H9 (cell line): ENCODE data around the gene ANAPC15. TPM values are rescaled to one million over a fixed set of nuclear protein-coding genes. Genes with fewer than 3 reads are reported as not detected.

Experiments used
- DNase-seq: peaks from one replicate; pipeline ENCODE4 v3.0.0-alpha.2; 2017
- H2AFZ ChIP-seq: one replicate; pipeline ENCODE4 v1.6.1; 2013; ENCODE audit warnings: mild to moderate bottlenecking, low read length, control low read depth, moderate library complexity
- H2AK5ac ChIP-seq: 2 replicates; pipeline ENCODE4 v1.6.1; 2013; ENCODE audit warnings: low read length, control low read depth, mixed read lengths; ENCODE audit not compliant: insufficient read length
- H2BK120ac ChIP-seq: one replicate; pipeline ENCODE4 v1.6.1; 2013; ENCODE audit warnings: low read depth, mild to moderate bottlenecking, low read length, control low read depth, inconsistent platforms; ENCODE audit not compliant: poor library complexity, severe bottlenecking
- H2BK12ac ChIP-seq: 2 replicates; pipeline ENCODE4 v1.6.1; 2013; ENCODE audit warnings: low read length, control low read depth, mixed read lengths, low read depth; ENCODE audit not compliant: insufficient read length
- H2BK15ac ChIP-seq: 2 replicates; pipeline ENCODE4 v1.6.1; 2013; ENCODE audit warnings: low read depth, low read length, control low read depth
- H2BK20ac ChIP-seq: one replicate; pipeline ENCODE4 v1.6.1; 2013; ENCODE audit warnings: low read depth, mild to moderate bottlenecking, low read length, control low read depth, inconsistent platforms; ENCODE audit not compliant: poor library complexity, severe bottlenecking
- H2BK5ac ChIP-seq: 2 replicates; pipeline ENCODE4 v1.6.1; 2013; ENCODE audit warnings: low read length, control low read depth, mixed read lengths; ENCODE audit not compliant: insufficient read length
- H3K14ac ChIP-seq: 2 replicates; pipeline ENCODE4 v1.6.1; 2013; ENCODE audit warnings: low read length, control low read depth; ENCODE audit not compliant: insufficient read depth
- H3K18ac ChIP-seq: 2 replicates; pipeline ENCODE4 v1.6.1; 2013; ENCODE audit warnings: low read depth, mild to moderate bottlenecking, mixed read lengths, low read length, control low read depth; ENCODE audit not compliant: insufficient read length
- H3K23ac ChIP-seq: 2 replicates; pipeline ENCODE4 v1.6.1; 2013; ENCODE audit warnings: low read length, control low read depth, mixed read lengths, low read depth; ENCODE audit not compliant: insufficient read length
- H3K23me2 ChIP-seq: 2 replicates; pipeline ENCODE4 v1.6.1; 2013; ENCODE audit warnings: low read depth, mild to moderate bottlenecking, mixed read lengths, low read length, control low read depth; ENCODE audit not compliant: insufficient read length, poor library complexity, severe bottlenecking
- H3K27ac ChIP-seq: 2 replicates; pipeline ENCODE4 v1.5.1; 2013; ENCODE audit warnings: low read length, control low read depth, mixed read lengths, low read depth; ENCODE audit not compliant: insufficient read length
- H3K27me3 ChIP-seq: 2 replicates; pipeline ENCODE4 v1.6.1; 2013; ENCODE audit warnings: low read length, control low read depth, inconsistent platforms; ENCODE audit not compliant: insufficient read depth
- H3K4ac ChIP-seq: 2 replicates; pipeline ENCODE4 v1.6.1; 2013; ENCODE audit warnings: low read depth, mild to moderate bottlenecking, control low read depth, inconsistent platforms, low read length, moderate library complexity
- H3K4me1 ChIP-seq: 2 replicates; pipeline ENCODE4 v1.6.1; 2013; ENCODE audit warnings: low read length, control low read depth, inconsistent platforms; ENCODE audit not compliant: insufficient read depth
- H3K4me2 ChIP-seq: 2 replicates; pipeline ENCODE4 v1.6.1; 2013; ENCODE audit warnings: low read length, control low read depth, mixed read lengths; ENCODE audit not compliant: insufficient read length, insufficient read depth
- H3K56ac ChIP-seq: 2 replicates; pipeline ENCODE4 v1.6.1; 2013; ENCODE audit warnings: low read depth, mild to moderate bottlenecking, mixed read lengths, low read length, control low read depth; ENCODE audit not compliant: insufficient read length
- H3K79me1 ChIP-seq: 2 replicates; pipeline ENCODE4 v1.6.1; 2013; ENCODE audit warnings: low read depth, mild to moderate bottlenecking, moderate library complexity, low read length, control low read depth, inconsistent platforms; ENCODE audit not compliant: insufficient read depth, poor library complexity, severe bottlenecking
- H3K79me2 ChIP-seq: 2 replicates; pipeline ENCODE4 v1.6.1; 2013; ENCODE audit warnings: low read length, control low read depth, inconsistent platforms; ENCODE audit not compliant: insufficient read depth
- H3K9ac ChIP-seq: 2 replicates; pipeline ENCODE4 v1.6.1; 2013; ENCODE audit warnings: low read length, control low read depth, mixed read lengths; ENCODE audit not compliant: insufficient read length; ENCODE audit errors: extremely low read depth
- H3K9me3 ChIP-seq: one replicate; pipeline ENCODE4 v1.6.1; 2013; ENCODE audit warnings: low read depth, low read length, inconsistent platforms; ENCODE audit not compliant: control insufficient read depth
- H3T11ph ChIP-seq: one replicate; pipeline ENCODE4 v1.6.1; 2013; ENCODE audit warnings: mild to moderate bottlenecking, low read length, control low read depth, inconsistent platforms
- H4K20me1 ChIP-seq: one replicate; pipeline ENCODE4 v1.6.1; 2013; ENCODE audit not compliant: control insufficient read depth, insufficient read length, insufficient read depth
- H4K5ac ChIP-seq: 2 replicates; pipeline ENCODE4 v1.6.1; 2013; ENCODE audit warnings: low read depth, mild to moderate bottlenecking, mixed read lengths, low read length, control low read depth; ENCODE audit not compliant: insufficient read length
- H4K8ac ChIP-seq: replicated peaks from 2 replicates; pipeline ENCODE4 v1.6.1; 2013; ENCODE audit warnings: low read length, control low read depth, mixed read lengths, low read depth; ENCODE audit not compliant: insufficient read length
- H4K91ac ChIP-seq: 2 replicates; pipeline ENCODE4 v1.6.1; 2013; ENCODE audit warnings: low read depth, mild to moderate bottlenecking, moderate library complexity, mixed read lengths, low read length, control low read depth; ENCODE audit not compliant: insufficient read length
- H3K27ac Mint-ChIP-seq, 3 experiments: 2 replicates in 2 of 3; 3 replicates in 1 of 3; pipeline ENCODE4 v1.8.0; 2020 to 2021; ENCODE audit warnings: mixed read lengths in 3 of 3, mild to moderate bottlenecking in 1 of 3, moderate library complexity in 1 of 3
- H3K27me3 Mint-ChIP-seq: 2 replicates; pipeline ENCODE4 v1.8.0; 2021; ENCODE audit warnings: low read depth, mild to moderate bottlenecking, moderate library complexity, mixed read lengths
- H3K36me3 Mint-ChIP-seq, 3 experiments: 2 replicates in 2 of 3; 3 replicates in 1 of 3; pipeline ENCODE4 v1.8.0; 2020 to 2021; ENCODE audit warnings: low read depth in 3 of 3, mixed read lengths in 3 of 3; ENCODE audit not compliant: insufficient read depth in 1 of 3
- H3K4me1 Mint-ChIP-seq, 2 experiments: 2 replicates each; pipeline ENCODE4 v1.8.0; 2020; ENCODE audit warnings: mixed read lengths in 2 of 2
- H3K4me3 Mint-ChIP-seq, 2 experiments: 2 replicates in 1 of 2; 3 replicates in 1 of 2; pipeline ENCODE4 v1.8.0; 2020 to 2021; ENCODE audit warnings: mild to moderate bottlenecking in 2 of 2, mixed read lengths in 2 of 2, moderate library complexity in 1 of 2
- H3K9me3 Mint-ChIP-seq, 2 experiments: 2 replicates in 1 of 2; 3 replicates in 1 of 2; pipeline ENCODE4 v1.8.0; 2020; ENCODE audit warnings: mild to moderate bottlenecking in 2 of 2, mixed read lengths in 2 of 2, moderate library complexity in 1 of 2
- WGBS: extraction: QIAGEN DNeasy Blood & Tissue Kit; methylation state at CpG from one replicate; pipeline ENCODE4 v1.1.7; 2013; ENCODE audit warnings: missing lambda C conversion rate, low lambda C conversion rate, mixed read lengths; ENCODE audit not compliant: insufficient read length; ENCODE audit errors: extremely low coverage; 5-methylcytosine and 5-hydroxymethylcytosine counted together
- total RNA-seq: library from RNA; stranded (reverse); gene quantifications from 2 replicates; pipeline ENCODE4 v1.2.1, GENCODE V29; 2021
- TF ChIP-seq, protein P1 (sequence below): fragments of 200-600 bp; sonication (generic); conservative IDR thresholded peaks from 3 replicates; pipeline ENCODE4 v1.8.0; 2021; ENCODE audit warnings: antibody characterized with exemption, mild to moderate bottlenecking

ANAPC15 gene
- total RNA-seq, 1 experiment from 2014 or later, result 72.6 TPM

DNA sequence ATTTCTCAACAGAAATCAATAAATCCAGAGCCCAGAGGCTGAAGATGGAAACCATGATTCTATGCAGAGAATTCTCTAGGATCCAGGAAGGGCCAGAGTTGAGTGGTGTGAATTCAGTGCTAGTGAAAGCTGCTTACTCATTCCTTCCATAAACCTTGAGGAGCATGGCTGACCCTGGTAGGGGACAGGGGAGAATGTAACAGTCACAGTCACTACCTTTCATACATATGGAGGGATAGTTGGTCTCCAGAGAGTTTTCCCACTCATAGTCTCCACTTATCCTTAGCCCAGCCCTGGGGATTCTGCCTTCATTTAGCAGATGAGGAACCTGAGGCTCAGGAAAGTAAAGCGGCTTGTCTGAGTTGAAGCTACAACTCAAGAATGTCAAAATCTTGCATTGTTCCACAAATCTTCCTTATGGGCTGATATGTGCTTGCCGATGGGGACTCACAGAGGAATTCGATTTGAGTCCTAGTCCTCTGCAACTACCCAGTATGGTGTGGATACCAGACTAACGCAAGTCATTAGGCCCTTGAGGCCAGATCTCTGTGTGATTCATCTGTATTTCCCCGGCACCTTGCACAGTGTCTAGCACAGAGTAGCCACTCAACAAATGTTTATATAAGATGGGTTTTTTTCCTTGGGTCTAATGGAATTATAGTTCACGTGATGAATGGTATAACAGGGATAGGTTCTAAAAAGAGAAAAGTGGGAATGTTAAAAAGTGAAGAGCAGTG is 3.7 kb upstream of the ANAPC15 start:
- H3K79me2 ChIP-seq, result no peaks in the 10 kb centered on the region
- no peak overlapping the region for H3K4me2 ChIP-seq
- H3K4me3 Mint-ChIP-seq, result no peak overlapping the region
- H2BK15ac ChIP-seq, result no peak overlapping the region
- H3K14ac ChIP-seq, result no peak overlapping the region
- H3K4me1 ChIP-seq, result no peaks in the 10 kb centered on the region
- H3K27me3 ChIP-seq, result no peaks in the 10 kb centered on the region; the same call in 1 of the 2 replicates
- H3K79me1 ChIP-seq, result no peaks in the 10 kb centered on the region
- no peaks in the 10 kb centered on the region; a peak in 1 of 5 replicates for H3K9me3 Mint-ChIP-seq
- no CpG with 5 or more reads among the region's 6 CpGs for WGBS
- H3K23me2 ChIP-seq, result peaks cover 10% of the 10 kb centered on the region
- peaks cover 11 to 13% of the 10 kb centered on the region in 2 experiments for H3K4me1 Mint-ChIP-seq
- DNase-seq, result no peak
- no peak overlapping the region for H2BK12ac ChIP-seq
- H2AK5ac ChIP-seq, result no peak overlapping the region
- H3K4ac ChIP-seq, result no peak overlapping the region
- H2AFZ ChIP-seq, result no peak overlapping the region
- no peak overlapping the region for H3K9ac ChIP-seq
- no peak overlapping the region for H2BK20ac ChIP-seq
- H2BK120ac ChIP-seq, result no peak overlapping the region
- TF ChIP-seq, protein P1, sequence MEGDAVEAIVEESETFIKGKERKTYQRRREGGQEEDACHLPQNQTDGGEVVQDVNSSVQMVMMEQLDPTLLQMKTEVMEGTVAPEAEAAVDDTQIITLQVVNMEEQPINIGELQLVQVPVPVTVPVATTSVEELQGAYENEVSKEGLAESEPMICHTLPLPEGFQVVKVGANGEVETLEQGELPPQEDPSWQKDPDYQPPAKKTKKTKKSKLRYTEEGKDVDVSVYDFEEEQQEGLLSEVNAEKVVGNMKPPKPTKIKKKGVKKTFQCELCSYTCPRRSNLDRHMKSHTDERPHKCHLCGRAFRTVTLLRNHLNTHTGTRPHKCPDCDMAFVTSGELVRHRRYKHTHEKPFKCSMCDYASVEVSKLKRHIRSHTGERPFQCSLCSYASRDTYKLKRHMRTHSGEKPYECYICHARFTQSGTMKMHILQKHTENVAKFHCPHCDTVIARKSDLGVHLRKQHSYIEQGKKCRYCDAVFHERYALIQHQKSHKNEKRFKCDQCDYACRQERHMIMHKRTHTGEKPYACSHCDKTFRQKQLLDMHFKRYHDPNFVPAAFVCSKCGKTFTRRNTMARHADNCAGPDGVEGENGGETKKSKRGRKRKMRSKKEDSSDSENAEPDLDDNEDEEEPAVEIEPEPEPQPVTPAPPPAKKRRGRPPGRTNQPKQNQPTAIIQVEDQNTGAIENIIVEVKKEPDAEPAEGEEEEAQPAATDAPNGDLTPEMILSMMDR, result no peak
- no peaks in the 10 kb centered on the region for H4K20me1 ChIP-seq
- no peak overlapping the region for H3K56ac ChIP-seq
- peaks cover 0 to 1% (median 0%) of the 10 kb centered on the region in 3 experiments; a peak in 1 of 7 replicates for H3K36me3 Mint-ChIP-seq
- H2BK5ac ChIP-seq, result no peak overlapping the region
- H3K27ac Mint-ChIP-seq, result no peak overlapping the region
- H4K91ac ChIP-seq, result no peak overlapping the region
- H3K27me3 Mint-ChIP-seq, result peaks cover 42% of the 10 kb centered on the region
- no peak overlapping the region for H3K27ac ChIP-seq
- H3K9me3 ChIP-seq, result no peaks in the 10 kb centered on the region
- no peak overlapping the region for H4K8ac ChIP-seq
- H3K23ac ChIP-seq, result no peak overlapping the region
- no peak overlapping the region for H3T11ph ChIP-seq
- H3K18ac ChIP-seq, result no peak overlapping the region
- H4K5ac ChIP-seq, result no peak overlapping the region
